CD4-positive, alpha-beta memory T cell (primary cell): ENCODE measurements around the gene RCE1. TPM values are rescaled to one million over a fixed set of nuclear protein-coding genes. Genes with fewer than 3 reads are reported as not detected.
A peak's percentile ranks its signal among the peaks of the same experiment; 100 is the strongest.

ENCODE experiments used
- CTCF ChIA-PET: fragments of 350-600 bp; sonication (Branson Sonifier 250); formaldehyde crosslinking; loops from one replicate; lab custom pipeline; 2021; ENCODE audit warnings: inconsistent platforms; ENCODE audit not compliant: partially characterized antibody; lab: Charles Lee
- POLR2A ChIA-PET: fragments of 350-600 bp; sonication (Branson Sonifier 250); formaldehyde crosslinking; loops from one replicate; lab custom pipeline; 2021; ENCODE audit not compliant: partially characterized antibody; lab: Charles Lee
- DNase-seq, 5 donors: peaks; one replicate each; pipeline versions ENCODE4 v3.0.0 to v3.0.0-alpha.2; 2020 to 2022; ENCODE audit warnings: mixed read lengths in 1 of 5
- H3K27ac ChIP-seq: one replicate; pipeline ENCODE4 v1.7.0; 2013; ENCODE audit warnings: low read depth, low read length
- H3K27me3 ChIP-seq: 2 replicates; pipeline ENCODE4 v1.7.0; 2013; ENCODE audit warnings: mild to moderate bottlenecking, low read length, moderate library complexity; ENCODE audit not compliant: insufficient read depth
- H3K36me3 ChIP-seq: 2 replicates; pipeline ENCODE4 v1.7.0; 2013; ENCODE audit warnings: mild to moderate bottlenecking, low read length, moderate library complexity; ENCODE audit not compliant: insufficient read depth
- H3K4me1 ChIP-seq: 2 replicates; pipeline ENCODE4 v1.7.0; 2013; ENCODE audit warnings: mild to moderate bottlenecking, low read length, moderate library complexity; ENCODE audit not compliant: insufficient read depth
- H3K4me3 ChIP-seq, 2 donors: one replicate each; pipeline ENCODE4 v1.7.0; 2013; ENCODE audit warnings: low read length in 2 of 2, mild to moderate bottlenecking in 1 of 2
- H3K9me3 ChIP-seq, 2 donors: one replicate each; pipeline ENCODE4 v1.7.0; 2013; ENCODE audit warnings: low read length in 2 of 2, control low read depth in 1 of 2; ENCODE audit not compliant: control insufficient read depth in 1 of 2
- H3K27ac Mint-ChIP-seq, 7 donors: one replicate each; pipeline ENCODE4 v1.8.0; 2020 to 2021; ENCODE audit warnings: mixed read lengths in 7 of 7, mild to moderate bottlenecking in 6 of 7, inconsistent platforms in 3 of 7, moderate library complexity in 3 of 7
- H3K27me3 Mint-ChIP-seq, 2 donors: one replicate each; pipeline ENCODE4 v1.8.0; 2020 to 2021; ENCODE audit warnings: mixed read lengths in 2 of 2
- H3K36me3 Mint-ChIP-seq, 2 donors: one replicate each; pipeline ENCODE4 v1.8.0; 2020 to 2021; ENCODE audit warnings: mixed read lengths in 2 of 2, inconsistent platforms in 1 of 2, mild to moderate bottlenecking in 1 of 2
- H3K4me1 Mint-ChIP-seq, 4 donors: one replicate each; pipeline ENCODE4 v1.8.0; 2020 to 2021; ENCODE audit warnings: mixed read lengths in 4 of 4, mild to moderate bottlenecking in 1 of 4
- H3K4me3 Mint-ChIP-seq, 8 donors: one replicate each; pipeline ENCODE4 v1.8.0; 2020 to 2021; ENCODE audit warnings: mixed read lengths in 8 of 8, mild to moderate bottlenecking in 7 of 8, moderate library complexity in 6 of 8, inconsistent platforms in 3 of 8
- H3K9me3 Mint-ChIP-seq, 8 donors: one replicate each; pipeline ENCODE4 v1.8.0; 2020 to 2021; ENCODE audit warnings: mixed read lengths in 8 of 8, mild to moderate bottlenecking in 5 of 8, inconsistent platforms in 3 of 8, moderate library complexity in 1 of 8
- intact Hi-C: fragments of 100-400 bp; cut with micrococcal nuclease; formaldehyde crosslinking; loops from one replicate; pipeline ENCODE4 v1.15.1; 2023
- polyA plus RNA-seq, 2 donors: library from polyadenylated mRNA; unstranded; fragments of 300-500 nt; fragmentation: Illumina TruSeq; gene quantifications; one replicate each; pipeline ENCODE4 v1.2.3, GENCODE V29; 2021
- total RNA-seq, 2 experiments: library from RNA; stranded (reverse); gene quantifications; one replicate each; pipeline ENCODE4 v1.2.3, GENCODE V29; 2021

RCE1 gene
- total and polyA plus RNA-seq, 4 experiments from 2014 or later: 23.3 to 34.5 (median 30.7) TPM

- Mint-ChIP-seq H3K27ac (peak overlapping the region in 2 of 7 donors; percentile 11 to 55), H3K27me3 (no peaks in the 10 kb centered on the region), H3K4me1 (peaks cover 4 to 28% (median 14%) of the 10 kb centered on the region in 4 donors), H3K36me3 (peaks cover 0 to 19% of the 10 kb centered on the region in 2 donors), H3K4me3 (no peak overlapping the region), H3K9me3 (peaks cover 0 to 2% (median 0%) of the 10 kb centered on the region in 8 donors)
- Histone ChIP-seq H3K36me3 (peaks cover 7% of the 10 kb centered on the region), H3K27ac (no peak overlapping the region), H3K4me1 (peaks cover 2% of the 10 kb centered on the region), H3K9me3 (no peaks in the 10 kb centered on the region), H3K4me3 (no peak overlapping the region), H3K27me3 (no peaks in the 10 kb centered on the region)
- no peak for DNase-seq
- ChIA-PET POLR2A (no interaction called here), CTCF (interaction anchor here (0.6 kb wide), 1 partner anchor 395 kb away, joined by 3 read pairs; no protein-coding TSS in a partner anchor)
- intact Hi-C loops: no loop called here
Measured at GRCh38 chr11:66849501-66850234, 6.4 kb downstream of the RCE1 start.

- Histone ChIP-seq H3K27ac (no peak overlapping the region), H3K36me3 (peaks cover 7% of the 10 kb centered on the region), H3K4me3 (no peak overlapping the region), H3K4me1 (no peaks in the 10 kb centered on the region), H3K27me3 (no peaks in the 10 kb centered on the region), H3K9me3 (no peaks in the 10 kb centered on the region)
- peak overlapping the region in 1 of 7 donors; percentile 11 for H3K27ac Mint-ChIP-seq
- CTCF ChIA-PET: no interaction called here
- intact Hi-C loops: no loop called here
- H3K36me3 Mint-ChIP-seq: peaks cover 0 to 15% of the 10 kb centered on the region in 2 donors
- peaks cover 0 to 2% (median 0%) of the 10 kb centered on the region in 8 donors for H3K9me3 Mint-ChIP-seq
- no peak overlapping the region for H3K4me3 Mint-ChIP-seq
- peaks cover 2 to 28% (median 13%) of the 10 kb centered on the region in 4 donors for H3K4me1 Mint-ChIP-seq
- no peaks in the 10 kb centered on the region for H3K27me3 Mint-ChIP-seq
- POLR2A ChIA-PET: interaction anchor here (0.9 kb wide), 1 partner anchor 172 kb away, joined by 3 read pairs; no protein-coding TSS in a partner anchor
- DNase-seq: no peak
Measured at GRCh38 chr11:66850235-66850587, 7.0 kb downstream of the RCE1 start.

DNA sequence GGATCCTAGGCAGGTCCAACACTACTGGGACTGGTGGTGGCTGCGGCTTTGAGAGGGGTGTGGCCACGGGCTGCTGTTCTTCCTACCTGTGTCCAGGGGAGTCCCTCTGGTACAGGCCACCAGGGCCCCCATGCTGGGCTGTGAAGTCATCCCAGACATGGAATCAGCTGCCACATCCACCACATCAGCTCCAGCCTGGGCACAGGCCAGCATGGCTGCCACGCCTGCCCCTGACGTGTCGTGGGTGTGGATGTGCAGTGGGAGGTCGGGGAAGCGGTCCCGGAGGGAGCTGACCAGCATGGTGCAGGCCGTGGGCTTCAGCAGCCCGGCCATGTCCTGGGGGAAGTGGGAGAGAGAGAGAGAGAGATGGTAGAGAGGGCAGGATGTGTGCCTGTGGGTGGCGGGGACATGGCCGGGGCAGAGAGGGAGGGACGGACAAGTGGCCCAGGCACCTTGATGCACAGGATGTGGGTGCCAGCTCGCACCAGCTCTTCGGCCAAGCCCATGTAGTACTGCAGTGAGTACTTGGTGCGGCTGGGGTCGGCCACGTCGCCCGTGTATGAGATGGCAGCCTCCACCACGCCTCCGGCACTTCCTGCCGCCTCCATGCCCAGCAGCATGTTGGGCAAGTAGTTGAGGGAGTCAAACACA, 7.5 kb downstream of the RCE1 start:
- Histone ChIP-seq H3K27me3 (no peaks in the 10 kb centered on the region), H3K27ac (no peak overlapping the region), H3K4me1 (peaks cover 4% of the 10 kb centered on the region), H3K36me3 (peaks cover 2% of the 10 kb centered on the region), H3K9me3 (no peaks in the 10 kb centered on the region), H3K4me3 (no peak overlapping the region)
- Mint-ChIP-seq H3K4me3 (no peak overlapping the region), H3K9me3 (peaks cover 0 to 2% (median 0%) of the 10 kb centered on the region in 8 donors), H3K27ac (peak overlapping the region in 1 of 7 donors; percentile 11), H3K4me1 (peaks cover 2 to 32% (median 15%) of the 10 kb centered on the region in 4 donors), H3K27me3 (no peaks in the 10 kb centered on the region), H3K36me3 (peaks cover 0 to 12% of the 10 kb centered on the region in 2 donors)
- POLR2A ChIA-PET: interaction anchor here (0.9 kb wide), 1 partner anchor 172 kb away, joined by 3 read pairs; no protein-coding TSS in a partner anchor
- DNase-seq: no peak
- intact Hi-C loops: no loop called here
- CTCF ChIA-PET: no interaction called here

DNA sequence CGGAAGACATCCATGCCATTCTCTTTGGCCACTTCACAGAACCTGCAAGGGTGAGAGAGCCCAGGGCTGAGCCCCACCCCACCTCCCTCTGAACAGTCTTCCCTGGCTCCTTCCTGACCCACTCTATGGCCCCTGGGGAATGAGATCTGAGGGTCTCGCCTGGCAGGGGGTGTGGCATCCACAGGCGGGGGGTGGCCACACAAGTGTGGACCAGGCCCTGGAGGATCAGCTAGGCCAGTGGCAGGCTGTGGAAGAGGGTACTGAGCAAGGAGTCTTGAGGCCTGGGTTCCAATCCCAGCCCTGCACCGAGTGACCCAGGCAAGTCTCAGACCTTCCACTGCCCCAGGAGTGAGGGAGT, 8.0 kb downstream of the RCE1 start:
- Histone ChIP-seq H3K27me3 (no peaks in the 10 kb centered on the region), H3K9me3 (no peaks in the 10 kb centered on the region), H3K36me3 (no peaks in the 10 kb centered on the region), H3K27ac (no peak overlapping the region), H3K4me3 (no peak overlapping the region), H3K4me1 (peaks cover 6% of the 10 kb centered on the region)
- peaks cover 0 to 10% of the 10 kb centered on the region in 2 donors for H3K36me3 Mint-ChIP-seq
- no peak for DNase-seq
- H3K4me3 Mint-ChIP-seq: no peak overlapping the region
- POLR2A ChIA-PET: interaction anchor here (0.9 to 5.5 kb wide), 2 partner anchors 7 to 173 kb away, joined by 3 to 122 read pairs; partner anchors contain the start of gene RCE1
- intact Hi-C loops: no loop called here
- no peaks in the 10 kb centered on the region for H3K27me3 Mint-ChIP-seq
- no peak overlapping the region for H3K27ac Mint-ChIP-seq
- H3K9me3 Mint-ChIP-seq: peaks cover 0 to 2% (median 0%) of the 10 kb centered on the region in 8 donors
- H3K4me1 Mint-ChIP-seq: peaks cover 2 to 34% (median 17%) of the 10 kb centered on the region in 4 donors
- CTCF ChIA-PET: no interaction called here

- Histone ChIP-seq H3K4me3 (no peak overlapping the region), H3K36me3 (no peaks in the 10 kb centered on the region), H3K4me1 (peaks cover 6% of the 10 kb centered on the region), H3K27ac (no peak overlapping the region), H3K9me3 (no peaks in the 10 kb centered on the region), H3K27me3 (no peaks in the 10 kb centered on the region)
- DNase-seq: no peak
- Mint-ChIP-seq H3K36me3 (peaks cover 0 to 4% of the 10 kb centered on the region in 2 donors), H3K27ac (peak overlapping the region in 1 of 7 donors; percentile 16), H3K4me3 (peak overlapping the region in 2 of 8 donors; percentile 21 to 52), H3K27me3 (no peaks in the 10 kb centered on the region), H3K4me1 (peaks cover 2 to 34% (median 17%) of the 10 kb centered on the region in 4 donors), H3K9me3 (peaks cover 0 to 4% (median 0%) of the 10 kb centered on the region in 8 donors)
- POLR2A ChIA-PET: interaction anchor here (0.6 to 5.5 kb wide), 2 partner anchors 8 to 105 kb away, joined by 3 to 122 read pairs; partner anchors contain the start of gene RCE1
- CTCF ChIA-PET: interaction anchor here (1.1 to 1.2 kb wide), 2 partner anchors 9 to 28 kb away, joined by 3 read pairs; partner anchors contain the start of gene RCE1
- intact Hi-C loops: no loop called here
Measured at GRCh38 chr11:66851698-66852465, 8.6 kb downstream of the RCE1 start.

GRCh38 chr11:66852466-66853241, 9.4 kb downstream of the RCE1 start:
- Mint-ChIP-seq H3K9me3 (peaks cover 0 to 4% (median 0%) of the 10 kb centered on the region in 8 donors), H3K4me1 (peaks cover 2 to 34% (median 17%) of the 10 kb centered on the region in 4 donors), H3K27me3 (no peaks in the 10 kb centered on the region), H3K27ac (peak overlapping the region in 1 of 7 donors; percentile 42), H3K4me3 (peak overlapping the region in 1 of 8 donors; percentile 52), H3K36me3 (peaks cover 0 to 2% of the 10 kb centered on the region in 2 donors)
- no peak overlapping the region for H3K4me3 ChIP-seq
- H3K36me3 ChIP-seq: no peaks in the 10 kb centered on the region
- H3K27me3 ChIP-seq: no peaks in the 10 kb centered on the region
- no peak overlapping the region for H3K27ac ChIP-seq
- H3K4me1 ChIP-seq: peaks cover 6% of the 10 kb centered on the region
- intact Hi-C loops: no loop called here
- POLR2A ChIA-PET: interaction anchor here (0.6 to 5.5 kb wide), 2 partner anchors 9 to 106 kb away, joined by 3 to 122 read pairs; partner anchors contain the start of gene RCE1
- CTCF ChIA-PET: interaction anchor here (1.1 to 1.2 kb wide), 2 partner anchors 9 to 28 kb away, joined by 3 read pairs; partner anchors contain the start of gene RCE1
- H3K9me3 ChIP-seq: no peaks in the 10 kb centered on the region
- DNase-seq: no peak
